C4-2B (cell line): ENCODE measurements around the gene TPCN2.

Source experiments
- ZFX ChIP-seq: fragments of 450-650 bp; IDR thresholded peaks from 2 replicates; pipeline ENCODE4 v1.6.1; 2017
- TF ChIP-seq, protein P1 (sequence below): fragments of 450-650 bp; conservative IDR thresholded peaks from 2 replicates; pipeline ENCODE4 v1.5.1; 2017; ENCODE audit warnings: mild to moderate bottlenecking

DNA sequence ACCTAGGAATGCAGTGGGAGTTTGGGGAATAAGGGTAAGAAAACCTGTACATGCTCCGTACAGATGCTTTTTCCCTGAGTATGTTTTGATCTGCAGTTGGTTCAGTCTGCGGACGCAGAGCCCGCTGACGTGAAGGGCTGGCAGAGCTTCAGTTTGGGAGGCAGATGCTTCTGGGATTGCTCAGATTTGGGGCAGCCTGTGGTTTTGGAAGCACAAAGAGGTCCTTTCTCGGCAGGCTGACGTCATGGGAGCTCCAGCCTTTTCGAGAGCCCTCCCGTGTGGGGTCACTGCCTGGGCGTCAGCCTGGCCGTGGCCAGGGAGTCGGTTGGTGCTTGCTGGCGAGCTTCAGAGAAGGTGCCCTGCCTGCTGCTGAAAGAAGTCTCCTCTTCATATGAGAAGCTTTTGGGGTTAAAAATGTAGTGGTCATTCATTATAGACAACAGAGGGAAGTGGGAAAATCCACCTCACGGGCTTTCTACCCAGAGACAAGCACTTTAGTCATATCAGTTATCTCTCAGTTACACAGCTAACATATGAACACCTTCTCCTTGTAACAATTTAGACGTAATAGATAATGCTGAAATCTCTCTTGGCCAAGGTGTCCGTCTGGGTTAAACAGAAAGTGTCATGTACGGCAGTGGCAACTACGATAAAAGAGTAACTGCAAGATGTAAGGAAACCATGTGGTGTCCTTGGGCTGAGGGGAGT, 26.8 kb downstream of the TPCN2 start:
- TF ChIP-seq, protein P1, sequence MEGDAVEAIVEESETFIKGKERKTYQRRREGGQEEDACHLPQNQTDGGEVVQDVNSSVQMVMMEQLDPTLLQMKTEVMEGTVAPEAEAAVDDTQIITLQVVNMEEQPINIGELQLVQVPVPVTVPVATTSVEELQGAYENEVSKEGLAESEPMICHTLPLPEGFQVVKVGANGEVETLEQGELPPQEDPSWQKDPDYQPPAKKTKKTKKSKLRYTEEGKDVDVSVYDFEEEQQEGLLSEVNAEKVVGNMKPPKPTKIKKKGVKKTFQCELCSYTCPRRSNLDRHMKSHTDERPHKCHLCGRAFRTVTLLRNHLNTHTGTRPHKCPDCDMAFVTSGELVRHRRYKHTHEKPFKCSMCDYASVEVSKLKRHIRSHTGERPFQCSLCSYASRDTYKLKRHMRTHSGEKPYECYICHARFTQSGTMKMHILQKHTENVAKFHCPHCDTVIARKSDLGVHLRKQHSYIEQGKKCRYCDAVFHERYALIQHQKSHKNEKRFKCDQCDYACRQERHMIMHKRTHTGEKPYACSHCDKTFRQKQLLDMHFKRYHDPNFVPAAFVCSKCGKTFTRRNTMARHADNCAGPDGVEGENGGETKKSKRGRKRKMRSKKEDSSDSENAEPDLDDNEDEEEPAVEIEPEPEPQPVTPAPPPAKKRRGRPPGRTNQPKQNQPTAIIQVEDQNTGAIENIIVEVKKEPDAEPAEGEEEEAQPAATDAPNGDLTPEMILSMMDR = no peak
- no peak for TF ChIP-seq ZFX
